Rectal smooth muscle tissue (tissue), 1 donor: ENCODE results near the gene KDM1A.
A peak's percentile ranks its signal among the peaks of the same experiment; 100 is the strongest.

Experiments
- H3K27ac ChIP-seq: one replicate; pipeline ENCODE4 v1.7.0; 2013; ENCODE audit warnings: low read depth, low read length, inconsistent platforms
- H3K27me3 ChIP-seq: one replicate; pipeline ENCODE4 v1.7.0; 2013; ENCODE audit warnings: low read length; ENCODE audit not compliant: control insufficient read depth, insufficient read depth
- H3K36me3 ChIP-seq: one replicate; pipeline ENCODE4 v1.7.0; 2013; ENCODE audit warnings: low read length; ENCODE audit not compliant: control insufficient read depth, insufficient read depth
- H3K4me1 ChIP-seq: one replicate; pipeline ENCODE4 v1.7.0; 2013; ENCODE audit warnings: low read length; ENCODE audit not compliant: control insufficient read depth, insufficient read depth
- H3K4me3 ChIP-seq: one replicate; pipeline ENCODE4 v1.7.0; 2013; ENCODE audit warnings: low read length
- H3K9ac ChIP-seq: one replicate; pipeline ENCODE4 v1.7.0; 2013; ENCODE audit warnings: low read length

The KDM1A gene

GRCh38 chr1:23020706-23021405, 1.6 kb downstream of the KDM1A start:
- peak overlapping the region; percentile 92 for H3K4me3 ChIP-seq
- H3K27me3 ChIP-seq = no peaks in the 10 kb centered on the region
- no peaks in the 10 kb centered on the region for H3K36me3 ChIP-seq
- H3K4me1 ChIP-seq = peaks cover 2% of the 10 kb centered on the region
- H3K27ac ChIP-seq = no peak overlapping the region
- no peak overlapping the region for H3K9ac ChIP-seq

- H3K9ac ChIP-seq = no peak overlapping the region
- H3K36me3 ChIP-seq = no peaks in the 10 kb centered on the region
- no peaks in the 10 kb centered on the region for H3K27me3 ChIP-seq
- peaks cover 2% of the 10 kb centered on the region for H3K4me1 ChIP-seq
- H3K27ac ChIP-seq = no peak overlapping the region
- no peak overlapping the region for H3K4me3 ChIP-seq
Measured at GRCh38 chr1:23021834-23022233, 2.6 kb downstream of the KDM1A start.

GRCh38 chr1:23023174-23023845, 4.0 kb downstream of the KDM1A start:
- Histone ChIP-seq H3K9ac (no peak overlapping the region), H3K27ac (no peak overlapping the region), H3K36me3 (no peaks in the 10 kb centered on the region)

GRCh38 chr1:23026568-23026967, 7.3 kb downstream of the KDM1A start:
- Histone ChIP-seq H3K9ac (no peak overlapping the region), H3K27me3 (no peaks in the 10 kb centered on the region), H3K4me1 (no peaks in the 10 kb centered on the region), H3K27ac (no peak overlapping the region), H3K36me3 (no peaks in the 10 kb centered on the region), H3K4me3 (no peak overlapping the region)

More at GRCh38 chr1:23023174-23023845, 4.0 kb downstream of the KDM1A start:
- Histone ChIP-seq H3K4me1 (peaks cover 2% of the 10 kb centered on the region), H3K27me3 (no peaks in the 10 kb centered on the region), H3K4me3 (no peak overlapping the region)

DNA sequence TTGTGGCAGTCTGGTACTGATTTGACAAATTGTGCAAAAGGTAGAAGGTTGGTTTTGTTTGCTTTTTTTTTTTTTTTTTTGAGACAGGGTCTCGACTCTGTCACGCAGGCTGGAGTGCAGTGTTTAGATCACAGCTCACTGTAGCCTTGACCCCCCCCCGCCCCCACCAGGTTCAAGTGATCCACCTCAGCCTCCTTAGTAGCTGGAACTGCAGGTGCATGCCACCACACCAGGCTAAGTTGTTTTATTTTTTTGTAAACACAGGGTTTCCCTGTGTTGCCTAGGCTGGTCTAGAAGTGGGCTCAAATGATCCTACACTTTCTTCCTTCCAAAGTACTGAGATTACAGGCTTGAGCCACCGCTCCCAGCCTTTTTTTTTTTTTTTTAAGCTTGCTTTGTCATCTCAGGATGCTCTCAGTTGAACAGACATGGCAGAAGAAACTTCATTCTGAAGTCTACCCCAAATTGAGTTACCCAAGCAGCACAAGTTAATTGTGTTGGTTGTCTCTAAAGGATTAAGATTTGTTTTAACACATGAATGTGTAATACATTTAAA, 8.2 kb downstream of the KDM1A start:
- Histone ChIP-seq H3K9ac (no peak overlapping the region), H3K36me3 (no peaks in the 10 kb centered on the region), H3K4me3 (no peak overlapping the region), H3K27me3 (no peaks in the 10 kb centered on the region), H3K27ac (no peak overlapping the region), H3K4me1 (no peaks in the 10 kb centered on the region)

DNA sequence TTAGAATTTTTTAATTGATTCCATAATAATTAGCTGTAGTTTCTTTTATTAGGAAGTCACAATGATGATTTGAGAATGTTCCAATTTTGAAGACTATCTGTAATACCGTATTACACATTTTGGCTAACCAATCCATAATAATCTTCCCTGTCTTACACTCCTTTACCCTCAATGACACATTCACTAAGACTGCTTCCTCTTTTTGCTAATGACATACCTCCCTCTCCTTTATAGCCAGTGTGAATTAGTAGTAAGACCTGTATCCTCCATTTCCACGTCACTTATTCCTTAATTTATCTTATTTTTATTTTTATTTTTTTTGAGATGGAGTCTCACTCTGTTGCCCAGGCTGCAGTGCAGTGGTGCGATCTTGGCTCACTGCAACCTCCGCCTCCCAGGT, 10.1 kb downstream of the KDM1A start:
- H3K27me3 ChIP-seq = no peaks in the 10 kb centered on the region
- H3K36me3 ChIP-seq = no peaks in the 10 kb centered on the region
- no peak overlapping the region for H3K4me3 ChIP-seq
- H3K27ac ChIP-seq = no peak overlapping the region
- H3K4me1 ChIP-seq = no peaks in the 10 kb centered on the region
- H3K9ac ChIP-seq = no peak overlapping the region

GRCh38 chr1:23035823-23036452, 16.7 kb downstream of the KDM1A start:
- no peaks in the 10 kb centered on the region for H3K36me3 ChIP-seq
- no peaks in the 10 kb centered on the region for H3K27me3 ChIP-seq
- H3K4me1 ChIP-seq = peaks cover 3% of the 10 kb centered on the region
- H3K4me3 ChIP-seq = no peak overlapping the region
- no peak overlapping the region for H3K27ac ChIP-seq
- no peak overlapping the region for H3K9ac ChIP-seq

DNA sequence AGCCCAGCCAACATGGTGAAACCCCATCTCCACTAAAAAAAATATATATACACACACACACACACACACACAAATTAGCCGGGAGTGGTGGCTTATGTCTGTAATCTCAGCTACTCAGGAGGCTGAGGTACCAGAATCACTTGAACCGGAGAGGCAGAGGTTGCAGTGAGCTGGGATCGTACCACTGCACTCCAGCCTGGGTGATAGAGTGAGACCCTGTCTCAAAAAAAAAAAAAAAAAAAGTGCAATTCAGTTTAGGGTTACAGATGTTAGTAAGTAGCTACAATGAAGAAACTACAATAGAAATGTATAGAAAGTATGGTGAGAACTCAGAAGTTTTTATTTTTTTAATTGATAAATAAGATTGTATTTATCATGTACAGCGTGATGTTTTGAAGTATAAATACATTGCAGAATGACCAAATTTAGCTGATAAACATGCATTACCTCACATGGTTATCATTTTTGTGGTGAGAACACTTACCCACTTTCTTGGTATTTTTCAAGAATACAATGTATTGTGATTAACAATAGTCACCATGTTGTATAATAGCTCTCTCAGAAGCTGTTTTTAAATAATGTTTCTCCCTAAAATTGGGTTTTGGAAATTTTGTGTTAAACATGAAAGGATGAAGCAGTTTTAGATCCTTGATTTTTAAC, 17.9 kb downstream of the KDM1A start:
- Histone ChIP-seq H3K4me1 (peaks cover 3% of the 10 kb centered on the region), H3K9ac (no peak overlapping the region), H3K36me3 (no peaks in the 10 kb centered on the region), H3K27ac (no peak overlapping the region), H3K4me3 (no peak overlapping the region), H3K27me3 (no peaks in the 10 kb centered on the region)

- no peaks in the 10 kb centered on the region for H3K27me3 ChIP-seq
- no peaks in the 10 kb centered on the region for H3K36me3 ChIP-seq
- no peak overlapping the region for H3K27ac ChIP-seq
- peaks cover 3% of the 10 kb centered on the region for H3K4me1 ChIP-seq
- H3K9ac ChIP-seq = no peak overlapping the region
- H3K4me3 ChIP-seq = no peak overlapping the region
Measured at GRCh38 chr1:23039308-23039826, 20.1 kb downstream of the KDM1A start.

GRCh38 chr1:23040509-23040908, 21.2 kb downstream of the KDM1A start:
- no peak overlapping the region for H3K4me3 ChIP-seq
- no peak overlapping the region for H3K9ac ChIP-seq
- H3K27me3 ChIP-seq = no peaks in the 10 kb centered on the region
- peaks cover 3% of the 10 kb centered on the region for H3K4me1 ChIP-seq
- no peaks in the 10 kb centered on the region for H3K36me3 ChIP-seq
- no peak overlapping the region for H3K27ac ChIP-seq

- H3K27ac ChIP-seq = no peak overlapping the region
- no peaks in the 10 kb centered on the region for H3K27me3 ChIP-seq
- H3K4me3 ChIP-seq = no peak overlapping the region
- H3K36me3 ChIP-seq = no peaks in the 10 kb centered on the region
- no peak overlapping the region for H3K9ac ChIP-seq
- no peaks in the 10 kb centered on the region for H3K4me1 ChIP-seq
Measured at GRCh38 chr1:23044035-23044434, 24.8 kb downstream of the KDM1A start.

GRCh38 chr1:23050201-23050600, 30.9 kb downstream of the KDM1A start:
- Histone ChIP-seq H3K4me1 (no peaks in the 10 kb centered on the region), H3K27ac (no peak overlapping the region), H3K36me3 (peaks cover 3% of the 10 kb centered on the region), H3K27me3 (no peaks in the 10 kb centered on the region), H3K9ac (no peak overlapping the region), H3K4me3 (no peak overlapping the region)
